Right ventricle myocardium superior (tissue), 1 donor: ENCODE data around the gene MANF. TPM values are rescaled to one million over a fixed set of nuclear protein-coding genes. Genes with fewer than 3 reads are reported as not detected.
"Not testable (repeated sequence)": the region's sequence is repeated elsewhere in the genome, so short reads cannot be mapped to it uniquely, and the experiment has no call there.

Experiments used
- ATAC-seq: fragments of 200-7000 bp; cut with Tn5 transposase; one replicate; pipeline ENCODE4 v1.9.1; 2020; ENCODE audit warnings: mild to moderate bottlenecking; ENCODE audit not compliant: poor library complexity
- DNase-seq: peaks from one replicate; pipeline ENCODE4 v3.0.0-alpha.2; 2020
- intact Hi-C: fragments of 100-400 bp; cut with DNase I; formaldehyde crosslinking; loops from one replicate; pipeline ENCODE4 v1.11.2; 2022
- total RNA-seq: library from RNA; stranded (reverse); fragmentation: NEBNext Ultra II Directional; extraction: Animal tissue kit (Norgen Biotek cat#: 25700); gene quantifications from one replicate; pipeline ENCODE4 v1.2.1, GENCODE V29; 2021
- donor health status: DM: no; HTN: yes; CAD: no; lungs with severe emphysema.

MANF gene
- total RNA-seq, 1 donor from 2014 or later, result 41.1 TPM

DNA sequence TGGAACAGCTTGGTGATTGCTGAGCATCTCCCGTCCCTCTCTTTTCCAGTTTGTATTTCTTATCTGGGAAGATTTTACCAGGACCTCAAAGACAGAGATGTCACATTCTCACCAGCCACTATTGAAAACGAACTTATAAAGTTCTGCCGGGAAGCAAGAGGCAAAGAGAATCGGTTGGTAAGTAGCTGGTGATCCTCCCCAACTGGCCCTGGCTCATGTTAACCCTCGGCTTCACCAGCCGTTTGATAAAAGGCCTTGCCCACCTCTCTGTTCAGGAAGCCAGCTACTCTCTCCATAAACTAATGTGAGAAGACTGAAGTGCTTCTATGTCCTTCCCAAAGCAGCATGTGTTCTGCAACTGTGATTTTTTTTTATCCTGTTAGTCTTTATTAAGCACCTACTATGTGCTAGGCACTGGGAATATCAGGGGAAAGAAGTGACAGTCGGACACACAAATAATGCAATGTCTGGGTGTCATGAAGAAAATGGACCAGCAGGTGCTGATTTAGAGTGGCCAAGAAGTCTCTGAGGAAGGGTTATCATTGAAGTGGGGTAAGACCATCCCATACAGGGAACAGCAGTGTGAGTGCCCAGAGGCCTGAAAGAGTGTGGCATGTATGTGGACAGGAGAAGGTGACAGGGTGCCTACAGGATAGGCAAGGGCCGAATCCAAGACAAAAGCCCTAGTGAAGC is 1.2 kb downstream of the MANF start:
- DNase-seq (no peak), ATAC-seq (no peak)
- intact Hi-C loops, result loop anchor here (5.0 to 10.0 kb wide), 2 partner anchors 298 to 769 kb away; partner anchors contain the start of gene MAPKAPK3

DNA sequence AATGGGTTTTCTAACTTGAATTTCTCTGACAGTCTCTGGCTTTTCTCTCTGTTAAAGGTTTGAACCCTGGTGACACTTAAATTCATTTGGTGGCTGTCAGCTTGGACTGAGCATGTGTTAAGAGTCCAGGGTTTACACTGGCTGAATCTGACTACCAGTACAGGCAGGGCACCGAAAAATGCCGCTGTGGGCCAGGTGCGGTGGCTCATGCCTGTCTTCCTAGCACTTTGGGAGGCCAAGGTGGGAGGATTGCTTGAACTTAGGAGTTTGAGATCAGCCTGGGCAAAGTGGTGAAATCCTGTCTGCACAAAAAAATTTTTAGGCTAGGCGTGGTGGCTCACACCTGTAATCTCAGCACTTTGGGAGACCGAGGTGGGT is 1.8 kb downstream of the MANF start:
- intact Hi-C loops, result loop anchor here (5.0 to 10.0 kb wide), 2 partner anchors 298 to 770 kb away; partner anchors contain the start of gene MAPKAPK3
- DNase-seq (no peak), ATAC-seq (no peak)

DNA sequence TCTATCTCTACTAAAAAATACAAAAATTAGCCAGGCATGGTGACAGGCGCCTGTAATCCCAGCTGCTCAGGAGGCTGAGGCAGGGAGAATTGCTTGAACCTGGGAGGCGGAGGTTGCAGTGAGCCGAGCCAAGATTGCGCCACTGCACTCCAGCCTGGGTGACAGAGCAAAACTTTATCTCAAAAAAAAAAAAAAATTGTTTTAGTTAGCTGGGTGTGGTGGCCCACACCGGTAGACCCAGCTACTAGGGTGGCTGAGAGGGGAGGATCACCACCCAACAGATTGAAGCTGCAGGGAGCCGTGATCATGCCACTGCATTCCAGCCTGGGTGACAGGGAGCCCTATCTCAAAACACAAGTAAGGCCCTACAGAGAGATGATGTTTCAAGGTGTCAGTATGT is 2.2 kb downstream of the MANF start:
- intact Hi-C loops, result loop anchor here (5.0 to 10.0 kb wide), 2 partner anchors 298 to 770 kb away; partner anchors contain the start of gene MAPKAPK3
- ATAC-seq, DNase-seq: not testable (repeated sequence)

DNA sequence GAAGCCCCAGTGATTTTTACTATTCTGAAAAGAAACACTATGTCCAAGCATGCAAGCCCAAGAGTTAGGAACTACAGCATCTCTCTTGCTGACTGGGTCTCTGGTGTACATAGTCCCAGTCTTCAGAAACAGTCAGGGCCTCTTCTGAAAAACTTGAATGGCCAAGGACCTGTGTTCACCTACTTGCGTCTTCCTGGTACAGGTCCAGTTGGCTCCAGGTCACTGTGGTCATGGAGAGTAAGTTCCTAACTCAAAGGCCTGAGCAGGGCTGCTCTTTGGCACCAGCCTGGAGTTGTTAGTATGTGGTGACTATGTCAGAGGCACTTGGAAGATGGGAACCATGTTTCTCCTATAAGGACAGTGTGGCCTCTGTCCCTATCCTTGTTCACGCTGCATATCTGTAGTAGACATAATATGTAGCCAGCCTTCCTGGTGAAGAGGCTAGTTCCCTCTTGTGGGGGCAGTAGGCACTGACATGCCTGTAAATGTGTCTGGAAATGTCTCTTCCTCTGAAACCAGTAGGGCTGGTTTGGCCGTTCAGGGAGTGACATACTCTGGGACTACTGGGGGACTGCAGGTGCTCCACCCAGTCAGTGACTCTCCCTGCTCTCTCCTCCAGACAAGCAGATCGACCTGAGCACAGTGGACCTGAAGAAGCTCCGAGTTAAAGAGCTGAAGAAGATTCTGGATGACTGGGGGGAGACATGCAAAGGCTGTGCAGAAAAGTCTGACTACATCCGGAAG is 3.4 kb downstream of the MANF start:
- ATAC-seq (no peak), DNase-seq (no peak)
- intact Hi-C loops, result loop anchor here (5.0 to 10.0 kb wide), 2 partner anchors 296 to 771 kb away; partner anchors contain the start of gene MAPKAPK3

DNA sequence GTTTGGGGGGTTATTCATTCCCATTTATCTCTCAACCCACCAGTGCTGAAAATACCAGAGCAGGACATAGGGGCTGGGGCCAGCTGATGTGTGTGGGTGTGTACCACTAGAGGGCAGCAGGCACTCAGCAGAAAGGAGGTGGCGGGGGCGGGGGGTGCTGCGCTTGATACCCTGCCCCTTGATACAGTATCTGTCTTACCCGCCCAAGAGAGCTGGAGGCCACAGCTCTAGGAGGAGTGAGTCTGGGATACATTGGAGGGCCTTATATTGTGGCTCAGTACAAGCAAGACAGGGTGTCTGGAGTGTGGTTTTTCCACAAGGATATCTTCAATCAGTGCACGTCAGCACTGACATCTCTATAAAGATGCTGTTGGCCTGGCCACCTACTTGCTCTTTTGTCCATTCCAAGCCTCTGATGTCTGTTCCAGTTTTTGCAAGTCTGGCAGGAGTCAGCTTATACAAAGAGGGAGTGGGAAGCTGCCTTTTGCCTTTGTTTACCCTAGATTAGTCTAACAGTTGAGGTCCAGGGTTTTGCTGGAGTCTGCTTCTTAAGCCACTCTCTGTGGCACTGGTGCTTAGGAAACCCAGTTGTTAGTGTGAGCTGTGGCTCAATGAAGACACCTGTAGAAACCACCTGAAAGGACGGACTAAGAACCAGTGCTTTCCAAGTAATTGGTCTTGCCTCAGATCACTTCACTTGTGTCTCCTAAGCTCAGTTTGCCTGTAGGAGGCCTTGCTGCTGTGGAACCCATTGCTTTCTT is 4.5 kb downstream of the MANF start:
- intact Hi-C loops, result loop anchor here (5.0 to 10.0 kb wide), 2 partner anchors 295 to 772 kb away; partner anchors contain the start of gene MAPKAPK3
- DNase-seq (peak; percentile 68), ATAC-seq (no peak)

DNA sequence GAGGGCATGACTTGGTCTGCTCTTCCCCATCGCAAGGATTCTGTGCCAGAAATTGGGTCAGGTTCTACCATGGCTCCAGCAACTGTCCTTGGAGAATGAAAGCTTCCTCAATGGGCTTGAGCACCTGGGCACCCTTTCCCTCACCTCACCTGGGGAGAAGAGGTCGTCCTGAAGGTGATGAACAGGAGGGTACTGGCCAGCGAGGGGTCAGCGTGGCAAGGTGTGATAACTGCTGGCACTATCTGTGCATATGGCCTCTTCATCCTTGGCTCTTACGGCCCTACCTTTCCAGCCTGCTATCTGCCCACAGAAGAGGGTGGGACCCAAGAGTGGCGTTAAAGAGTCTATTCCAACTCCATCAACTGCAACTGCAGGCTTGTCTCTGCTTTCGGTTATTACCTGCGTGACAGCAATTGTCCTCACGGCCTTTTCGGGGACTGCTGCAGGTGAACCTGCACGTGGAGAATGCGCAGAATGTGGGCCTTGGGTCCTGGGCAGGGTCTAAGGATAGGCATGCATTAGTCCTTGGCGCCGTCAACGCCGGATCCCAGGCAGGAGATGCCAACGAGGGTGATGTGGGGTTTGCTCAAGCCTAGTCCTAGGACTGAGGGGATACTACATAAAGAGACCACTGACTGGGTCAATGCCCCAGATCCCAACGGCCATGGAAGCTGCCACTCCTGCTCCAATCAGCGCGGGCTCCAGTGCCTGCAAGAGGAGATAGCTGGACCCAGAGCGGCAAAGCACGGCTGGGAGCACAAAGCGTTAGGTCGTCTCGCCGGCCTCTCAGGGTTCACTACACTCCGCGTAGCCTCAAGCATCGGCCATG is 5.4 kb downstream of the MANF start:
- DNase-seq (peak; percentile 53), ATAC-seq (peak; percentile 7)
- intact Hi-C loops, result no loop called here

DNA sequence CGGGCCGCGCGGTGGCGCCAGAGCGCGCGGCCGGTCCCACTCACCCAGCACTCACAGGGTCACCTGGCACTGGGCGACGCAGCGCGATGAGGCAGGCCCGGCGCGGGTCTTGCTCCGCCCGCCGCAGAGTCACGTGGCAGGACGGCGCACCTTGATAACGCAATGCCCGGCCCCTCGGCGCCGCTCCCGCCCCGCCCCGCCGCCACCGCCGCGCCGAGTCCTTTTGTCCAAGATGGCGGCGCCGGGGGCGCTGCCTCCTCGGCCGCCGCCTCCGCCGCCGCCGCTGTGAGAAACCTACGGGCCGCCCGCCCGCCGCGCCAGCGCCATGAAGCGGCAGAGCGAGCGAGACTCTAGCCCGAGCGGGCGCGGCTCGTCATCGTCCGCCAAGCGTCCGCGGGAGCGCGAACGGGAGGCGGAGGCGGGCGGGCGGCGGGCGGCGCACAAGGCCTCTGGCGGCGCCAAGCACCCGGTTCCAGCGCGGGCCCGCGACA is 6.0 kb downstream of the MANF start, which contains the start of gene RBM15B:
Gene RBM15B, plus strand, starts transcription at position 211 of the 491 bp plus-strand sequence. Its CDS starts 115 bp downstream, at position 326.
- DNase-seq, result peak; percentile 99
- intact Hi-C loops, result no loop called here
- ATAC-seq, result peak; percentile 95

DNA sequence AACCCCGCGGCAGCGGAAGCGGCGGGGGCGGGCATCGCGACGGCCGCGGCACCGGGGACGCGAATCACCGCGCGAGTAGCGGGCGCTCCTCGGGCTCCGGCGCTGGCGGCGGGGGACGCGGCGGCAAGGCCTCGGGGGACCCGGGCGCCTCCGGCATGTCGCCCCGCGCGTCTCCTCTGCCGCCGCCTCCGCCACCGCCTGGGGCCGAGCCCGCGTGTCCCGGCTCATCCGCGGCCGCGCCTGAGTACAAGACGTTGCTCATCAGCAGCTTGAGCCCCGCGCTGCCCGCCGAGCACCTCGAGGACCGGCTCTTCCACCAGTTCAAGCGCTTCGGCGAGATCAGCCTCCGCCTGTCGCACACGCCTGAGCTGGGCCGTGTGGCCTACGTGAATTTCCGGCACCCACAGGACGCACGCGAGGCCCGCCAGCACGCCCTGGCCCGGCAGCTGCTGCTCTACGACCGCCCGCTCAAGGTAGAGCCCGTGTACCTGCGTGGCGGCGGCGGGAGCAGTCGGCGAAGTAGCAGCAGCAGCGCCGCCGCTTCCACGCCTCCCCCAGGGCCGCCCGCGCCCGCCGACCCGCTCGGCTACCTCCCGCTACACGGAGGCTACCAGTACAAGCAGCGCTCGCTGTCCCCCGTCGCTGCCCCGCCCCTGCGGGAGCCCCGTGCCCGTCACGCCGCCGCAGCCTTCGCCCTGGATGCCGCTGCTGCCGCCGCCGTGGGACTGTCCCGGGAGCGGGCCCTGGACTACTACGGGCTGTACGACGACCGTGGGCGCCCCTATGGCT is 6.7 kb downstream of the MANF start:
- peak; percentile 58 for DNase-seq
- no peak for ATAC-seq
- intact Hi-C loops, result no loop called here

DNA sequence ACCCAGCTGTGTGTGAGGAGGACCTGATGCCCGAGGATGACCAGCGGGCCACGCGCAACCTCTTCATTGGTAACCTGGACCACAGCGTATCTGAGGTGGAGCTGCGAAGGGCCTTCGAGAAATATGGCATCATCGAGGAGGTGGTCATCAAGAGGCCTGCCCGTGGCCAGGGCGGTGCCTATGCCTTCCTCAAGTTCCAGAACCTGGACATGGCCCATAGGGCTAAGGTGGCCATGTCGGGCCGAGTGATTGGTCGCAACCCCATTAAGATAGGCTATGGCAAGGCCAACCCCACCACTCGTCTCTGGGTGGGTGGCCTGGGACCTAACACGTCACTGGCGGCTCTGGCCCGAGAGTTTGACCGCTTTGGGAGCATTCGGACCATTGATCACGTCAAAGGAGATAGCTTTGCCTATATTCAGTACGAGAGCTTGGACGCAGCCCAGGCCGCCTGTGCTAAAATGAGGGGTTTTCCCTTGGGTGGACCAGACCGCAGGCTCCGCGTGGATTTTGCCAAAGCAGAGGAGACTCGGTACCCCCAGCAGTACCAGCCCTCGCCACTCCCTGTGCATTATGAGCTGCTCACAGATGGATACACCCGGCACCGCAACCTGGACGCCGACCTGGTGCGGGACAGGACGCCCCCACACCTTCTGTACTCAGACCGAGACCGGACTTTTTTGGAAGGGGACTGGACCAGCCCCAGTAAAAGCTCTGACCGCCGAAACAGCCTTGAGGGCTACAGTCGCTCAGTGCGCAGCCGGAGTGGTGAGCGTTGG is 7.5 kb downstream of the MANF start:
- intact Hi-C loops, result no loop called here
- ATAC-seq (no peak), DNase-seq (no peak)

DNA sequence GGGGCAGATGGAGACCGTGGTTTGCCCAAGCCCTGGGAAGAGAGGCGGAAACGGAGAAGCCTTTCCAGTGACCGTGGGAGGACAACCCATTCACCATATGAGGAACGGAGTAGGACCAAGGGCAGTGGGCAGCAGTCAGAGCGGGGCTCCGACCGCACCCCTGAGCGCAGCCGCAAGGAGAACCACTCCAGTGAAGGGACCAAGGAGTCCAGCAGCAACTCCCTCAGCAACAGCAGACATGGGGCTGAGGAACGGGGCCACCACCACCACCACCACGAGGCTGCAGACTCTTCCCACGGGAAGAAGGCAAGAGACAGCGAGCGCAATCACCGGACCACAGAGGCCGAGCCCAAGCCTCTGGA is 8.0 kb downstream of the MANF start:
- no peak for DNase-seq
- no peak for ATAC-seq
- intact Hi-C loops, result no loop called here

DNA sequence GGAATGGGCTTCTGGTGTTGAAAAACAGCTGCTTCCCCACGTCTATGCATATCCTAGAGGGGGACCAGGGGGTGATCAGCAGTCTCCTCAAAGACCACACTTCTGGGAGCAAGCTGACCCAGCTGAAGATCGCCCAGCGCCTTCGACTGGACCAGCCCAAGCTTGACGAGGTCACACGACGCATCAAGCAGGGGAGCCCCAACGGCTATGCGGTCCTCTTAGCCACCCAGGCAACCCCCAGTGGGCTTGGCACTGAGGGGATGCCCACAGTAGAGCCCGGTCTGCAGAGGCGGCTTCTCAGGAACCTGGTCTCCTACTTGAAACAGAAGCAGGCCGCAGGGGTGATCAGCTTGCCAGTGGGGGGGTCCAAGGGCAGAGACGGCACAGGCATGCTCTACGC is 8.5 kb downstream of the MANF start:
- intact Hi-C loops, result no loop called here
- no peak for ATAC-seq

DNA sequence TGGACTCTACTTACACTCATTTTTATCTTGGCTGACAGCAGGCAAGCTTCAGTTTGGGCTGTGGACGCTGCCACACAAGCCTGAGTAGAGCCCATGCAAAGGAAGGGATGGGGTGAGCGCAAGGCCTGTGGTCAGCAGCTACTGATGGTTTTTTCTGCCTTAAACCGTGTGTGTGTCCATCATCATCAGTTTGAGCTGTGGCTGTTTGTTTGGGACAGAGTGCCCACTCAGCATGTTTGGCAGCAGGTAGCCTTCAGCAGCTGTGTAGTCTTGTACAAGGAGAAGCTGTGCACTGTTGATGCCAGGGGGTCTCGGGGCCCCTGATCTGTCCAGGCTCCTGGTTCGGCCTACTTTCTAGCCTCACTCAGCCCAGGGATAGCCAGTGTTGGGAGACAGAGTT is 9.4 kb downstream of the MANF start:
- DNase-seq, result no peak
- intact Hi-C loops, result no loop called here
- no peak for ATAC-seq

More for the DNA sequence above, 8.5 kb downstream of the MANF start:
- DNase-seq, result no peak

DNA sequence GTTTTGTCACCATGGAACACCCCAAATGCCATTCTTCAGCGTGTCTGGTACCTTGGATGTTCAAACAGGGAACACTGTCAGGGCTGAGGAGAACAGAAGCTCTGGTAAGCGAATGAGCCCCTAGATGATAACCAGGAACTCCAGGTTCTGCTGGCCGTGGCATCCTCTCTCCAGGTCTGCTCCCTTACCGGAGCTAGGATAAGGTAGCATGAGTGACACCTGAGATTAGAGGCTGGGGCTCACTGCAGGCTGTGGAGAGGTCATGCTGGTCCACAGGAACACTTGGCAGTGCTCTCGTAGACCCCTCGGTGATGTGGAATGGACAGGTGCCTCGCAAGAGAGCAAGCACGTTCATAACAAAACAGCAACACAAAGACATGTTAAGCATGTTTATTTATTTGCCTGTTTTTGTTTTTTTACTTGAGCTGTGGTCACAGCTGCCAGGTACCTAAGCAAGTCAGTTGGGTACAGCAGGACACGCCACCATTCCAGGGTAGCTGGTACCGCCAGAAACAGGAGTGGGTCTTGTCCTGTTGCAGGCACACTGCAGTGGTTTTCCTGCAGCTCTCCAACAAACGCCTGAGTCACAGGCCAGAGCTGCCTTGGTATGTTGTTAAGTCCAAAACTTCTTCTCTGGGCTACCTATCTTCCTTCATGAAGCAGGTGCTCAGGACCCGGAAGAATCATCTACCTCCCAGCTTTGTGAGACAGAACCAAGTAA is 10.6 kb downstream of the MANF start:
- intact Hi-C loops, result no loop called here
- no peak for ATAC-seq
- no peak for DNase-seq

DNA sequence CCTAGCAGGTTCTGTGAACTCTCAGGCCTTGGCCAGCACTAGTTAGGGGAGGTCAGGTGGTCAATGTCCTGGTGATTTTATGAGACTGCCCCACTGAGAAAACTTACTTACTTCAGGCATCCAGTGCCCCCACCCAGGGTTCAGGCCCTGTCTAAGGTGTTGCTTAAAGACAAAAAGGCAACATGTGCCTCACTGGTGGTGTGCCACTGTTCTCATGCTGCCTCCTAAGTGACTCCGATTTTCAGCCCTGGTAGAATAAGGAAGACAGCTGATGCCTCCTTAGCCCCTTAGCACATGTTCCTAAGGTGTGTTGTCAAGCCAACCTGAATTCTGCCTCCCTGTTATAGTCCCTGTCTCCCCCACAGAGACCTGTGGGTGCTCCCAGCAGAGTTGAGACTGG is 11.3 kb downstream of the MANF start:
- intact Hi-C loops, result no loop called here
- DNase-seq (no peak), ATAC-seq (no peak)

DNA sequence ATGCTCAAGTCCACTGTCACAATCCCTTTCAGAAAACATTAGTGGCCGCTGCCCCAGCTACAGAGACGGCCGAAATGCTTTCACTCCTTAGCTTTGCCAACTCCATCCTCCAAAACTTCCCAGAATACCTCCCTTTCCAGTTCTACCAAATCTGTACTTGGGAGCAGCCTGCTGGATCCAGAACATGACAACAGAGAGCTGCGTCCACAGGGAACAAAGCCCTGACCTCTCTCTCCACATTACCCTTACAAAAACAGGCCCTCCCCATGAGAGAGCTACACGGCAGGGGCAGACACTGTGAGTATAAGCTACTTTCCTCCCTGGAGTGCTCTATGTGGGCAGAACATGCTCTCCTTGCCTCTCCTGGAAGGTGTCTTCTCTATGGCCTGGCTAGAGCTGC is 12.3 kb downstream of the MANF start:
- DNase-seq (no peak), ATAC-seq (no peak)
- intact Hi-C loops, result no loop called here
